GM12878 (cell line): ENCODE data around the gene FGFR2. TPM values are rescaled to one million over a fixed set of nuclear protein-coding genes. Genes with fewer than 3 reads are reported as not detected.

Source experiments
- ATAC-seq: fragments of 200-7000 bp; cut with Tn5 transposase; 3 replicates; pipeline ENCODE4 v1.9.1; 2020; ENCODE audit warnings: mild to moderate bottlenecking, moderate library complexity
- BruUV-seq: library from RNA; stranded (reverse); fragments of 400-500 nt; replicated peaks from 2 replicates; lab custom pipeline; 2021; lab: Mats Ljungman, UMichigan
- CTCF ChIA-PET: fragments of 300-600 bp; sonication (Branson Sonifier 250); formaldehyde crosslinking; extraction: SDS; loops from one replicate; lab custom pipeline; 2021; ENCODE audit warnings: inconsistent platforms; lab: Yijun Ruan, JAX
- POLR2A ChIA-PET: fragments of 350-600 bp; formaldehyde crosslinking; extraction: SDS; loops from one replicate; lab custom pipeline; 2021; ENCODE audit warnings: inconsistent platforms; lab: Charles Lee
- RAD21 ChIA-PET: fragments of 300-600 bp; sonication (Branson Sonifier 250); formaldehyde crosslinking; loops from one replicate; lab custom pipeline; 2023; ENCODE audit warnings: antibody characterized with exemption; ENCODE audit not compliant: unreplicated experiment; lab: Charles Lee
- SMC1A ChIA-PET: fragments of 300-600 bp; sonication (Branson Sonifier 250); formaldehyde crosslinking; loops from one replicate; lab custom pipeline; 2023; ENCODE audit not compliant: unreplicated experiment, uncharacterized antibody; lab: Charles Lee
- DNase-seq: peaks from one replicate; pipeline ENCODE4 v3.0.0-alpha.2; 2011; ENCODE audit warnings: low read depth, low spot score
- FAIRE-seq: peaks from 3 replicates; lab custom pipeline; 2011; peaks lifted over from hg19 to GRCh38; lab: Jason Lieb, UNC
- H2AFZ ChIP-seq: 2 replicates; pipeline ENCODE4 v1.6.0; 2011; ENCODE audit warnings: low read depth, low read length, control low read depth; ENCODE audit not compliant: control insufficient read depth
- H3K27ac ChIP-seq: 2 replicates; pipeline ENCODE4 v1.5.1; 2011; ENCODE audit warnings: control low read depth; ENCODE audit not compliant: control insufficient read depth, insufficient read depth
- H3K27me3 ChIP-seq, 2 experiments: replicated peaks in 1 of 2; 2 replicates each; pipeline versions ENCODE4 v1.6.0 to v1.6.1; 2011; ENCODE audit warnings: low read length in 1 of 2; ENCODE audit not compliant: control insufficient read depth in 2 of 2, insufficient read depth in 2 of 2
- H3K36me3 ChIP-seq, 2 experiments: 2 replicates each; pipeline ENCODE4 v1.5.1; 2011; ENCODE audit warnings: low read length in 1 of 2; ENCODE audit not compliant: control insufficient read depth in 2 of 2, insufficient read depth in 2 of 2
- H3K4me1 ChIP-seq: 2 replicates; pipeline ENCODE4 v1.6.1; 2011; ENCODE audit warnings: mild to moderate bottlenecking, low read length, moderate library complexity, mixed read lengths; ENCODE audit not compliant: control insufficient read depth, insufficient read depth
- H3K4me2 ChIP-seq: 2 replicates; pipeline ENCODE4 v1.6.0; 2011; ENCODE audit warnings: control low read depth; ENCODE audit not compliant: control insufficient read depth, insufficient read depth
- H3K4me3 ChIP-seq: fragments of 200-600 bp; sonication (generic); 2 replicates; pipeline ENCODE4 v1.5.1; 2016
- H3K79me2 ChIP-seq: 2 replicates; pipeline ENCODE4 v1.6.0; 2011; ENCODE audit warnings: low read length; ENCODE audit not compliant: control insufficient read depth, insufficient read depth
- H3K9ac ChIP-seq: 2 replicates; pipeline ENCODE4 v1.8.0; 2011; ENCODE audit warnings: low read length, control low read depth, mixed read lengths; ENCODE audit not compliant: control insufficient read depth, insufficient read depth
- H3K9me3 ChIP-seq: replicated peaks from 3 replicates; pipeline ENCODE4 v1.5.1; 2011; ENCODE audit warnings: mild to moderate bottlenecking, low read length; ENCODE audit not compliant: control insufficient read depth, insufficient read depth
- H4K20me1 ChIP-seq: 2 replicates; pipeline ENCODE4 v1.6.0; 2011; ENCODE audit not compliant: control insufficient read depth, insufficient read depth
- ASH2L ChIP-seq: fragments of 300-600, 200-600 bp; sonication (generic); IDR thresholded peaks from 2 replicates; pipeline ENCODE4 v1.6.1; 2017; ENCODE audit warnings: low read depth, mild to moderate bottlenecking, borderline replicate concordance
- BHLHE40 ChIP-seq, 2 experiments: fragments of 450-650 bp in 1 of 2; IDR thresholded peaks; 2 replicates each; pipeline ENCODE4 v1.6.1; 2011 to 2017; ENCODE audit warnings: low read depth in 2 of 2, borderline replicate concordance in 1 of 2, improper control_type of control experiment in 1 of 2, low read length in 1 of 2, mild to moderate bottlenecking in 1 of 2
- BRCA1 ChIP-seq: IDR thresholded peaks from 2 replicates; pipeline ENCODE4 v1.6.1; 2011; ENCODE audit warnings: low read depth, low read length, improper control_type of control experiment
- CBX3 ChIP-seq: fragments of 200-600 bp; sonication (generic); IDR thresholded peaks from 2 replicates; pipeline ENCODE4 v1.6.1; 2016; ENCODE audit warnings: low read depth, borderline replicate concordance
- EED ChIP-seq: sonication (generic); IDR thresholded peaks from 2 replicates; pipeline ENCODE4 v1.6.1; 2016; ENCODE audit warnings: antibody characterized with exemption, low read depth
- HCFC1 ChIP-seq: fragments of 150-350 bp; IDR thresholded peaks from 2 replicates; pipeline ENCODE4 v1.6.1; 2014; ENCODE audit warnings: low read length
- IRF4 ChIP-seq: IDR thresholded peaks from 2 replicates; pipeline ENCODE4 v1.6.1; 2011; ENCODE audit warnings: low read depth, low read length
- MTA3 ChIP-seq: IDR thresholded peaks from 2 replicates; pipeline ENCODE4 v1.6.1; 2012; ENCODE audit warnings: low read length, inconsistent platforms, borderline replicate concordance
- NR2C1 ChIP-seq: fragments of 450-650 bp; IDR thresholded peaks from 2 replicates; pipeline ENCODE4 v1.6.1; 2017; ENCODE audit warnings: antibody characterized with exemption, mild to moderate bottlenecking, moderate library complexity
- PAX5 ChIP-seq: IDR thresholded peaks from 2 replicates; pipeline ENCODE4 v1.6.1; 2011; ENCODE audit warnings: low read depth, low read length, borderline replicate concordance
- PAX8 ChIP-seq: fragments of 450-650 bp; IDR thresholded peaks from 2 replicates; pipeline ENCODE4 v1.6.1; 2017; ENCODE audit warnings: mild to moderate bottlenecking, moderate library complexity
- SP1 ChIP-seq: IDR thresholded peaks from one replicate; pipeline ENCODE4 v1.6.1; 2011; ENCODE audit warnings: low read depth, low read length
- TAF1 ChIP-seq: IDR thresholded peaks from 2 replicates; pipeline ENCODE4 v1.6.1; 2011; ENCODE audit warnings: mild to moderate bottlenecking, low read depth, low read length, borderline replicate concordance
- YBX1 ChIP-seq: fragments of 450-650 bp; IDR thresholded peaks from 2 replicates; pipeline ENCODE4 v1.6.1; 2016; ENCODE audit warnings: antibody characterized with exemption
- ZBTB11 ChIP-seq: fragments of 450-650 bp; formaldehyde crosslinking; IDR thresholded peaks from 2 replicates; pipeline ENCODE4 v1.5.0; 2022; ENCODE audit warnings: mild to moderate bottlenecking, missing genetic modification characterization
- ZNF384 ChIP-seq: IDR thresholded peaks from 2 replicates; pipeline ENCODE4 v1.6.1; 2012; ENCODE audit warnings: low read depth, mild to moderate bottlenecking, low read length, improper control_type of control experiment, borderline replicate concordance
- WGBS: methylation state at CpG from one replicate; pipeline ENCODE4 v1.1.6; 2016; ENCODE audit warnings: low lambda C conversion rate; ENCODE audit not compliant: insufficient replicate concordance, insufficient coverage; ENCODE audit errors: missing lambda C conversion rate; 5-methylcytosine and 5-hydroxymethylcytosine counted together
- in situ Hi-C: fragments of 300-500 bp; cut with MboI; formaldehyde crosslinking; loops from 9 replicates; pipeline ENCODE4 v1.14.3; 2018; ENCODE audit warnings: mixed read lengths
- intact Hi-C: fragments of 100-400 bp; cut with micrococcal nuclease; formaldehyde crosslinking; loops from one replicate; pipeline ENCODE4 v1.14.2; 2022; ENCODE audit not compliant: unreplicated experiment
- polyA plus RNA-seq, 11 experiments: library from polyadenylated mRNA; depleted of rRNA in 4 of 11; unstranded in 6 of 11; stranded (reverse) in 5 of 11; fragments of >200 nt; fragmentation: Nextera tagmentation in 4 of 11; fragmentation: Illumina TruSeq in 1 of 11; extraction: Ambion mirVana in 4 of 11; extraction: Trizol in 1 of 11; gene quantifications; 1 replicate in 1 of 11; 2 replicates in 10 of 11; pipeline versions ENCODE4 v1.2.1 to v1.2.3, GENCODE V29; 2011 to 2016; ENCODE audit warnings: inconsistent platforms in 2 of 11, missing spikeins in 2 of 11, low read depth in 1 of 11
- total RNA-seq, 4 experiments: library from RNA; depleted of rRNA in 3 of 4; stranded (reverse); fragments of >200 nt in 3 of 4; fragmentation: Illumina TruSeq in 1 of 4; extraction: Trizol in 1 of 4; gene quantifications; 2 replicates each; pipeline versions ENCODE4 v1.2.1 to v1.2.3, GENCODE V29; 2013 to 2021
- TF ChIP-seq, protein P1 (sequence below): fragments of 450-650 bp; IDR thresholded peaks from 2 replicates; pipeline ENCODE4 v1.6.1; 2016; ENCODE audit warnings: mild to moderate bottlenecking
- TF ChIP-seq, protein P2 (sequence below): fragments of 150-350 bp; IDR thresholded peaks from 2 replicates; pipeline ENCODE4 v1.6.1; 2016; ENCODE audit warnings: low read depth, low read length

Gene FGFR2
- total and polyA plus RNA-seq, 10 of the 15 experiments (the other 5 are each of a cell fraction or from before 2014, with no cell fraction given), result 0.04 to 0.15 TPM; not detected in 8

- no peaks in the 10 kb centered on the region for H3K36me3 ChIP-seq
- H3K27me3 ChIP-seq, result no peaks in the 10 kb centered on the region
- ChIA-PET RAD21 (no interaction called here), SMC1A (no interaction called here), CTCF (no interaction called here)
- no peak for FAIRE-seq
- H4K20me1 ChIP-seq, result no peaks in the 10 kb centered on the region
- no peaks in the 10 kb centered on the region for H3K79me2 ChIP-seq
- DNase-seq, result no peak
- BruUV-seq, result no TSS peak
- in situ Hi-C loops, result no loop called here
- no peak overlapping the region for H3K27ac ChIP-seq
- intact Hi-C loops, result no loop called here
- H3K4me1 ChIP-seq, result no peaks in the 10 kb centered on the region
- ATAC-seq, result no peak
- no peak overlapping the region for H2AFZ ChIP-seq
- H3K4me2 ChIP-seq, result no peak overlapping the region
- H3K9me3 ChIP-seq, result no peaks in the 10 kb centered on the region
- no peak for TF ChIP-seq SP1
- no peak for TF ChIP-seq YBX1
- no peak for TF ChIP-seq BRCA1
- TF ChIP-seq CBX3, result no peak
- no peak for TF ChIP-seq BHLHE40 (IDR thresholded peaks at IDR 0.05; ENCODE audit: borderline replicate concordance in 1 of 2, low read depth in 2 of 2, low read length in 1 of 2)
- TF ChIP-seq HCFC1, result no peak
- TF ChIP-seq EED, result no peak
- no peak for TF ChIP-seq IRF4
- TF ChIP-seq, protein P1, sequence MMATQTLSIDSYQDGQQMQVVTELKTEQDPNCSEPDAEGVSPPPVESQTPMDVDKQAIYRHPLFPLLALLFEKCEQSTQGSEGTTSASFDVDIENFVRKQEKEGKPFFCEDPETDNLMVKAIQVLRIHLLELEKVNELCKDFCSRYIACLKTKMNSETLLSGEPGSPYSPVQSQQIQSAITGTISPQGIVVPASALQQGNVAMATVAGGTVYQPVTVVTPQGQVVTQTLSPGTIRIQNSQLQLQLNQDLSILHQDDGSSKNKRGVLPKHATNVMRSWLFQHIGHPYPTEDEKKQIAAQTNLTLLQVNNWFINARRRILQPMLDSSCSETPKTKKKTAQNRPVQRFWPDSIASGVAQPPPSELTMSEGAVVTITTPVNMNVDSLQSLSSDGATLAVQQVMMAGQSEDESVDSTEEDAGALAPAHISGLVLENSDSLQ, result no peak
- no peak for TF ChIP-seq ZNF384
- TF ChIP-seq, protein P2, sequence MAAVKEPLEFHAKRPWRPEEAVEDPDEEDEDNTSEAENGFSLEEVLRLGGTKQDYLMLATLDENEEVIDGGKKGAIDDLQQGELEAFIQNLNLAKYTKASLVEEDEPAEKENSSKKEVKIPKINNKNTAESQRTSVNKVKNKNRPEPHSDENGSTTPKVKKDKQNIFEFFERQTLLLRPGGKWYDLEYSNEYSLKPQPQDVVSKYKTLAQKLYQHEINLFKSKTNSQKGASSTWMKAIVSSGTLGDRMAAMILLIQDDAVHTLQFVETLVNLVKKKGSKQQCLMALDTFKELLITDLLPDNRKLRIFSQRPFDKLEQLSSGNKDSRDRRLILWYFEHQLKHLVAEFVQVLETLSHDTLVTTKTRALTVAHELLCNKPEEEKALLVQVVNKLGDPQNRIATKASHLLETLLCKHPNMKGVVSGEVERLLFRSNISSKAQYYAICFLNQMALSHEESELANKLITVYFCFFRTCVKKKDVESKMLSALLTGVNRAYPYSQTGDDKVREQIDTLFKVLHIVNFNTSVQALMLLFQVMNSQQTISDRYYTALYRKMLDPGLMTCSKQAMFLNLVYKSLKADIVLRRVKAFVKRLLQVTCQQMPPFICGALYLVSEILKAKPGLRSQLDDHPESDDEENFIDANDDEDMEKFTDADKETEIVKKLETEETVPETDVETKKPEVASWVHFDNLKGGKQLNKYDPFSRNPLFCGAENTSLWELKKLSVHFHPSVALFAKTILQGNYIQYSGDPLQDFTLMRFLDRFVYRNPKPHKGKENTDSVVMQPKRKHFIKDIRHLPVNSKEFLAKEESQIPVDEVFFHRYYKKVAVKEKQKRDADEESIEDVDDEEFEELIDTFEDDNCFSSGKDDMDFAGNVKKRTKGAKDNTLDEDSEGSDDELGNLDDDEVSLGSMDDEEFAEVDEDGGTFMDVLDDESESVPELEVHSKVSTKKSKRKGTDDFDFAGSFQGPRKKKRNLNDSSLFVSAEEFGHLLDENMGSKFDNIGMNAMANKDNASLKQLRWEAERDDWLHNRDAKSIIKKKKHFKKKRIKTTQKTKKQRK, result no peak
- no peak for TF ChIP-seq MTA3
- no peak for TF ChIP-seq PAX8
- no peak for TF ChIP-seq NR2C1
- no peak for TF ChIP-seq ASH2L
- no peak for TF ChIP-seq PAX5
- no peak for TF ChIP-seq TAF1
- no peak for TF ChIP-seq ZBTB11
- TF ChIP-seq, all 136 proteins: peak for 0
- POLR2A ChIA-PET, result no interaction called here
- H3K4me3 ChIP-seq, result no peak overlapping the region
- 37% methylated on average over 14 of the region's 14 CpGs for WGBS
- H3K9ac ChIP-seq, result no peak overlapping the region
Observed at GRCh38 chr10:121572859-121573537, 25.2 kb downstream of the FGFR2 start.
